Measurements from ENCODE around the gene PDE4D.

DNA sequence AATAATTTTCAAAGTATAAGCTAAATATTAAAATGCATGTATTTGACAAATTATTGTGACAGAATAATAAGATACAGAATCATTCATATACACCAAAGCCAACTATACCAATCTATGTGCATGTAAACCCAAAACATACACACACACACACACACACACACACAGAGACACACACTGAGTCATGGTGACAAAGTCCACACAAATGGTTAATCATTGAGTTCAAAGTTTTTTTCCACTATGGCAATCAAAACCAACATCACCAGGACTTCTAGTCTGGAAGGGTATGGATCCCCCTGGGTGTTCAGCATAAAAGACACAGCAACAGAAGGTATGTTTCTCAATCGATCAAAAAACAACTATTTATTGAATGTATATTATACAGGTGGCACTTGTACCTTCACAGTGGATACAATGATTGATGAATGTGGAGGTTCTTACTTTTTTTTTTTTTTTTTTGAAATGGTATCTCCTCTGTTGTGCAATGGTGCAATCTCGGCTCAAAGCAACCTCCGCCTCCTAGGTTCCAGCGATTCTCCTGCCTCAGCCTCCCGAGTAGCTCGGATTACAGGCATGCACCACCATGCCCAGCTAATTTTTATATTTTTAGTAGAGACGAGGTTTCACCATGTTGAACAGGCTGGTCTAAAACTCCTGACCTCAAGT lies 137.0 kb downstream of the PDE4D start:
- TF ChIP-seq, protein P1, sequence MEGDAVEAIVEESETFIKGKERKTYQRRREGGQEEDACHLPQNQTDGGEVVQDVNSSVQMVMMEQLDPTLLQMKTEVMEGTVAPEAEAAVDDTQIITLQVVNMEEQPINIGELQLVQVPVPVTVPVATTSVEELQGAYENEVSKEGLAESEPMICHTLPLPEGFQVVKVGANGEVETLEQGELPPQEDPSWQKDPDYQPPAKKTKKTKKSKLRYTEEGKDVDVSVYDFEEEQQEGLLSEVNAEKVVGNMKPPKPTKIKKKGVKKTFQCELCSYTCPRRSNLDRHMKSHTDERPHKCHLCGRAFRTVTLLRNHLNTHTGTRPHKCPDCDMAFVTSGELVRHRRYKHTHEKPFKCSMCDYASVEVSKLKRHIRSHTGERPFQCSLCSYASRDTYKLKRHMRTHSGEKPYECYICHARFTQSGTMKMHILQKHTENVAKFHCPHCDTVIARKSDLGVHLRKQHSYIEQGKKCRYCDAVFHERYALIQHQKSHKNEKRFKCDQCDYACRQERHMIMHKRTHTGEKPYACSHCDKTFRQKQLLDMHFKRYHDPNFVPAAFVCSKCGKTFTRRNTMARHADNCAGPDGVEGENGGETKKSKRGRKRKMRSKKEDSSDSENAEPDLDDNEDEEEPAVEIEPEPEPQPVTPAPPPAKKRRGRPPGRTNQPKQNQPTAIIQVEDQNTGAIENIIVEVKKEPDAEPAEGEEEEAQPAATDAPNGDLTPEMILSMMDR (IDR thresholded peaks at IDR 0.05), result no peak
- TF ChIP-seq POLR2A (IDR thresholded peaks at IDR 0.05), result no peak

Data from esophagus squamous epithelium (tissue), 4 donors.